HepG2 (cell line): Measurements from ENCODE around the gene CCT6A. TPM values are rescaled to one million over a fixed set of nuclear protein-coding genes. Genes with fewer than 3 reads are reported as not detected.

Experiments used
- ATAC-seq: fragments of 200-7000 bp; cut with Tn5 transposase; 3 replicates; pipeline ENCODE4 v1.9.1; 2020; ENCODE audit warnings: mild to moderate bottlenecking, moderate library complexity
- Bru-seq: library from RNA; stranded (reverse); fragments of 400-500 nt; gene quantifications from one replicate; lab custom pipeline; 2021; lab: Mats Ljungman, UMichigan
- BruChase-seq, 2 experiments: library from RNA; stranded (reverse); fragments of 400-500 nt; gene quantifications; one replicate each; lab custom pipeline; 2021; lab: Mats Ljungman, UMichigan
- BruUV-seq: library from RNA; stranded (reverse); fragments of 400-500 nt; replicated peaks from 2 replicates; lab custom pipeline; 2021; lab: Mats Ljungman, UMichigan
- CTCF ChIA-PET: fragments of 300-600 bp; formaldehyde crosslinking; extraction: SDS; loops from one replicate; lab custom pipeline; 2021; ENCODE audit warnings: low total read pairs, inconsistent platforms, low intra/inter-chr PET ratio; lab: Yijun Ruan, JAX
- POLR2A ChIA-PET: fragments of 350-600 bp; sonication (Branson Sonifier 250); formaldehyde crosslinking; loops from one replicate; lab custom pipeline; 2020; ENCODE audit warnings: antibody characterized with exemption, inconsistent platforms; lab: Yijun Ruan, JAX
- DNase-seq: peaks from one replicate; pipeline ENCODE4 v3.0.0-alpha.2; 2015; ENCODE audit warnings: low spot score
- FAIRE-seq: peaks from 3 replicates; lab custom pipeline; 2011; peaks lifted over from hg19 to GRCh38; lab: Jason Lieb, UNC
- H2AFZ ChIP-seq: one replicate; pipeline ENCODE4 v1.6.1; 2011; ENCODE audit warnings: low read length, inconsistent platforms
- H3K27ac ChIP-seq: fragments of 300-600 bp; 3 replicates; pipeline ENCODE4 v1.8.0; 2011; ENCODE audit warnings: mixed run types, mild to moderate bottlenecking, mixed read lengths, low read length, inconsistent platforms; ENCODE audit not compliant: insufficient read depth; ENCODE audit errors: extremely low read length
- H3K27me3 ChIP-seq, 2 experiments: fragments of 200-600 bp in 1 of 2; 2 replicates in 1 of 2; 3 replicates in 1 of 2; pipeline versions ENCODE4 v1.6.0 to v1.8.0; 2011; ENCODE audit warnings: low read length in 2 of 2, mild to moderate bottlenecking in 2 of 2, moderate library complexity in 2 of 2, inconsistent platforms in 1 of 2; ENCODE audit not compliant: insufficient read depth in 2 of 2, control insufficient read depth in 1 of 2
- H3K36me3 ChIP-seq, 2 experiments: fragments of 200-600 bp in 1 of 2; replicated peaks in 1 of 2; 2 replicates in 1 of 2; 3 replicates in 1 of 2; pipeline versions ENCODE4 v1.5.1 to v1.8.0; 2011; ENCODE audit warnings: low read length in 2 of 2, inconsistent platforms in 1 of 2; ENCODE audit not compliant: insufficient read depth in 2 of 2, control insufficient read depth in 1 of 2
- H3K4me1 ChIP-seq: 2 replicates; pipeline ENCODE4 v1.5.1; 2012; ENCODE audit warnings: low read length, inconsistent platforms; ENCODE audit not compliant: insufficient read depth
- H3K4me2 ChIP-seq: 2 replicates; pipeline ENCODE4 v1.6.0; 2011; ENCODE audit warnings: low read depth, low read length, inconsistent platforms
- H3K4me3 ChIP-seq, 3 experiments: fragments of 200-600 bp in 1 of 3; sonication (generic), shearing (Covaris generic) in 1 of 3; replicated peaks in 1 of 3; 2 replicates each; pipeline ENCODE4 v1.5.1; 2011 to 2016; ENCODE audit warnings: low read length in 3 of 3, inconsistent platforms in 2 of 3, low read depth in 2 of 3, mild to moderate bottlenecking in 2 of 3, control low read depth in 1 of 3, mixed read lengths in 1 of 3; ENCODE audit not compliant: insufficient read depth in 1 of 3
- H3K79me2 ChIP-seq: one replicate; pipeline ENCODE4 v1.6.1; 2011; ENCODE audit warnings: low read length, inconsistent platforms; ENCODE audit not compliant: insufficient read depth
- H3K9ac ChIP-seq: 2 replicates; pipeline ENCODE4 v1.6.0; 2011; ENCODE audit warnings: mild to moderate bottlenecking, low read depth, low read length, inconsistent platforms; ENCODE audit not compliant: insufficient read depth
- H3K9me3 ChIP-seq: 2 replicates; pipeline ENCODE4 v1.5.1; 2012; ENCODE audit warnings: mild to moderate bottlenecking, low read length
- H4K20me1 ChIP-seq: 2 replicates; pipeline ENCODE4 v1.6.0; 2011; ENCODE audit warnings: inconsistent platforms, mild to moderate bottlenecking, low read length, moderate library complexity; ENCODE audit not compliant: insufficient read depth
- EZH2 ChIP-seq: conservative IDR thresholded peaks from 2 replicates; pipeline ENCODE4 v1.6.1; 2012; ENCODE audit warnings: mild to moderate bottlenecking, low read depth, low read length, moderate library complexity
- KLF16 ChIP-seq, 2 experiments: sonication (generic) in 1 of 2; formaldehyde crosslinking in 1 of 2; IDR thresholded peaks; 2 replicates each; pipeline versions ENCODE4 v1.6.1 to v1.8.0; 2016 to 2023; ENCODE audit warnings: missing genetic modification reagents in 2 of 2, missing compliant biosample characterization in 1 of 2
- PPARG ChIP-seq: conservative IDR thresholded peaks from 2 replicates; pipeline ENCODE4 v1.6.1; 2016; ENCODE audit warnings: missing biosample characterization, missing genetic modification reagents
- TARDBP ChIP-seq: sonication (generic); formaldehyde crosslinking; IDR thresholded peaks from 2 replicates; pipeline ENCODE4 v1.8.0; 2022; ENCODE audit warnings: mild to moderate bottlenecking, missing genetic modification reagents
- ZNF17 ChIP-seq: sonication (generic); formaldehyde crosslinking; IDR thresholded peaks from 2 replicates; pipeline ENCODE4 v1.5.0; 2020; ENCODE audit warnings: mild to moderate bottlenecking, missing genetic modification reagents
- ZNF556 ChIP-seq: sonication (generic); formaldehyde crosslinking; IDR thresholded peaks from 2 replicates; pipeline ENCODE4 v1.4.0; 2020; ENCODE audit warnings: mild to moderate bottlenecking, missing genetic modification reagents, borderline replicate concordance
- ZNF619 ChIP-seq: sonication (generic); formaldehyde crosslinking; IDR thresholded peaks from 2 replicates; pipeline ENCODE4 v1.4.0; 2020; ENCODE audit warnings: mild to moderate bottlenecking, missing genetic modification reagents
- ZSCAN22 ChIP-seq: sonication (generic); formaldehyde crosslinking; IDR thresholded peaks from 2 replicates; pipeline ENCODE4 v1.4.0; 2020; ENCODE audit warnings: mild to moderate bottlenecking, missing genetic modification reagents
- WGBS: methylation state at CpG from one replicate; pipeline ENCODE4 v1.1.6; 2017; ENCODE audit warnings: low lambda C conversion rate; 5-methylcytosine and 5-hydroxymethylcytosine counted together
- in situ Hi-C: cut with HindIII; loops from 2 replicates; pipeline ENCODE4 v1.10.0; 2017; ENCODE audit warnings: low pct_unique_long_range_greater_than_20kb; ENCODE audit not compliant: extremely low pct_ligation_motif_present
- intact Hi-C: fragments of 100-400 bp; cut with micrococcal nuclease; formaldehyde crosslinking; loops from one replicate; pipeline ENCODE4 v1.10.0; 2022; ENCODE audit not compliant: unreplicated experiment
- long read RNA-seq, 2 experiments: library from RNA in 1 of 2; library from polyadenylated mRNA in 1 of 2; stranded (forward) in 1 of 2; unstranded in 1 of 2; transcript quantifications; one replicate each; pipeline ENCODE4 v2.0.0, GENCODE V29; 2019 to 2022
- polyA minus RNA-seq, 3 experiments: library from RNA; depleted of rRNA, polyadenylated mRNA; stranded (reverse); fragments of >200 nt; gene quantifications; 2 replicates each; pipeline ENCODE4 v1.2.3, GENCODE V29; 2011; ENCODE audit warnings: low replicate concordance in 1 of 3
- polyA plus RNA-seq, 8 experiments: library from polyadenylated mRNA; depleted of rRNA in 3 of 8; stranded (reverse) in 7 of 8; unstranded in 1 of 8; fragments of >200 nt; fragmentation: Illumina TruSeq in 4 of 8; extraction: Trizol in 4 of 8; gene quantifications; 2 replicates each; pipeline versions ENCODE4 v1.2.1 to v1.2.3, GENCODE V29; 2011 to 2016; ENCODE audit warnings: low read depth in 4 of 8, missing spikeins in 1 of 8, mixed read lengths in 1 of 8; ENCODE audit not compliant: insufficient read depth in 1 of 8
- total RNA-seq, 5 experiments: library from RNA; depleted of rRNA; stranded (reverse); fragments of >200 nt; fragmentation: Illumina TruSeq; extraction: Trizol; gene quantifications; 2 replicates each; pipeline ENCODE4 v1.2.3, GENCODE V29; 2016; ENCODE audit warnings: low read depth in 1 of 5
- TF ChIP-seq, protein P1 (sequence below): IDR thresholded peaks from 2 replicates; pipeline ENCODE4 v1.6.1; 2016; ENCODE audit warnings: low read depth
- TF ChIP-seq, protein P2 (sequence below): sonication (generic); formaldehyde crosslinking; IDR thresholded peaks from 2 replicates; pipeline ENCODE4 v1.9.0; 2021; ENCODE audit warnings: missing genetic modification reagents, borderline replicate concordance

Gene CCT6A, protein sequence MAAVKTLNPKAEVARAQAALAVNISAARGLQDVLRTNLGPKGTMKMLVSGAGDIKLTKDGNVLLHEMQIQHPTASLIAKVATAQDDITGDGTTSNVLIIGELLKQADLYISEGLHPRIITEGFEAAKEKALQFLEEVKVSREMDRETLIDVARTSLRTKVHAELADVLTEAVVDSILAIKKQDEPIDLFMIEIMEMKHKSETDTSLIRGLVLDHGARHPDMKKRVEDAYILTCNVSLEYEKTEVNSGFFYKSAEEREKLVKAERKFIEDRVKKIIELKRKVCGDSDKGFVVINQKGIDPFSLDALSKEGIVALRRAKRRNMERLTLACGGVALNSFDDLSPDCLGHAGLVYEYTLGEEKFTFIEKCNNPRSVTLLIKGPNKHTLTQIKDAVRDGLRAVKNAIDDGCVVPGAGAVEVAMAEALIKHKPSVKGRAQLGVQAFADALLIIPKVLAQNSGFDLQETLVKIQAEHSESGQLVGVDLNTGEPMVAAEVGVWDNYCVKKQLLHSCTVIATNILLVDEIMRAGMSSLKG
- total RNA-seq (2016; rRNA removed; fragmentation: Illumina TruSeq; extraction: Trizol): 292 and 425 TPM in 2 replicates
- 46.3 and 52.8 TPM in 2 replicates for total RNA-seq (2016; cell fraction: cytosol; rRNA removed; fragmentation: Illumina TruSeq; extraction: Trizol; ENCODE audit: low read depth)
- total RNA-seq (2016; cell fraction: insoluble cytoplasmic fraction; rRNA removed; fragmentation: Illumina TruSeq; extraction: Trizol): 297 and 437 TPM in 2 replicates
- 96.3 and 109 TPM in 2 replicates for total RNA-seq (2016; cell fraction: membrane; rRNA removed; fragmentation: Illumina TruSeq; extraction: Trizol)
- 167 and 182 TPM in 2 replicates for total RNA-seq (2016; cell fraction: nucleus; rRNA removed; fragmentation: Illumina TruSeq; extraction: Trizol)
- 135 and 219 TPM in 2 replicates for polyA plus RNA-seq (2011; rRNA removed)
- polyA plus RNA-seq (2011; cell fraction: cytosol; rRNA removed): 87.9 and 139 TPM in 2 replicates
- polyA plus RNA-seq (2011; cell fraction: nucleus; rRNA removed): 80.9 and 81.9 TPM in 2 replicates
- polyA plus RNA-seq (2012): 147 and 167 TPM in 2 replicates
- polyA plus RNA-seq (2016; cell fraction: cytosol; fragmentation: Illumina TruSeq; extraction: Trizol; ENCODE audit: low read depth): 29.1 and 31.6 TPM in 2 replicates
- polyA plus RNA-seq (2016; cell fraction: insoluble cytoplasmic fraction; fragmentation: Illumina TruSeq; extraction: Trizol; ENCODE audit: low read depth): 455 and 526 TPM in 2 replicates
- polyA plus RNA-seq (2016; cell fraction: membrane; fragmentation: Illumina TruSeq; extraction: Trizol; ENCODE audit: low read depth): 69.4 and 72.1 TPM in 2 replicates
- polyA plus RNA-seq (2016; cell fraction: nucleus; fragmentation: Illumina TruSeq; extraction: Trizol; ENCODE audit: insufficient read depth, low read depth): 371 TPM in 2 replicates
- 62.3 and 243 TPM in 2 replicates for polyA minus RNA-seq (2011; rRNA and poly(A)+ RNA removed; ENCODE audit: low replicate concordance)
- polyA minus RNA-seq (2011; cell fraction: cytosol; rRNA and poly(A)+ RNA removed): 72.5 and 82.6 TPM in 2 replicates
- polyA minus RNA-seq (2011; cell fraction: nucleus; rRNA and poly(A)+ RNA removed): 101 and 127 TPM in 2 replicates
- Bru-seq, nascent RNA: percentile 98 among the genes with signal in this experiment
- percentile 99 among the genes with signal in this experiment for BruChase-seq, experiment 1, labeled RNA remaining after a 6-hour chase
- BruChase-seq, experiment 2, labeled RNA remaining after a 2-hour chase: percentile 99 among the genes with signal in this experiment
- long read RNA-seq, experiment 1, transcript CCT6A-201 (14 exons, 2,719 nt): major isoform, 303 of 463 reads
- long read RNA-seq, experiment 1, partial matches to known transcripts: 121 of 463 reads
- long read RNA-seq, experiment 1, other reads (novel, unspliced or antisense): 31 of 463 reads
- long read RNA-seq, experiment 2, transcript CCT6A-209 (3 exons, 411 nt): minor isoform, 5 of 401 reads
- long read RNA-seq, experiment 2, transcript CCT6A-201 (14 exons, 2,719 nt): major isoform, 170 of 401 reads
- long read RNA-seq, experiment 2, partial matches to known transcripts: 149 of 401 reads
- long read RNA-seq, experiment 2, other reads (novel, unspliced or antisense): 73 of 401 reads

DNA sequence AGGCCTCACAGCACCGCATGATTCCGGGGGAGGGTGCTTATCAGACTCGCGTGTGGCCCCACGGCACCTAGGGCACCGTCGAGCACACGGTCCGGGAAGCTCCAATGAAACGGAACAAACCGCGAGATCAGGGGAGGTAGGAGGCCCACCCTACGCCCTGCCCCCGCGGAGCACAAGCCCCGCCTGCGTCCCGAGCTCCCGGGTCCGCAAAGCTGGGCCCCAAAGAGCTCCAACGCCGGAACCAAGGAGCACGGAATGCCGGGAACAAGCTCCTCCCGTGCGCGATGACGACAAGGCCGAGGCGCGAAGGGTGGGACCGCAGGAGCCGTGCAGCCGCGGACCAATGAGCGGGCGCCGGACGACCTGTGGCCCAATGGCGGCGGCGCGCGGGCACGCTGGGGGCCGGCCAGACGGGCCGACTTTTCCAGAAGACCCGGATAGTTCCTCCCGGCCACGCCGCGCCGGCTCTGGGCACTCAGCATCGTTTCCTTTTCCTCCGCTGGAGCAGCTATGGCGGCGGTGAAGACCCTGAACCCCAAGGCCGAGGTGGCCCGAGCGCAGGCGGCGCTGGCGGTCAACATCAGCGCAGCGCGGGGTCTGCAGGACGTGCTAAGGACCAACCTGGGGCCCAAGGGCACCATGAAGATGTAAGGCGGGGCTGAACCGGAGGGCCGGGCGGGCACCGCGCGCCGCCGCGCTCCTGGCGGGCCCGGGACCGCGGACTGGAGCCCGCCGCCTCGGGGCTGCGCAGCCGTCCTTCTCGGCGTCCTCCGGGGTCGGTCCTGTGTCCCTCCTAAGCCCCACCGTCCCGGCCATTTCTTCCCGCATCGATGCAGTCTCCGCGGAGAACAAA lies at the start of gene CCT6A, which contains the start of gene PSPH:
Gene CCT6A, plus strand, starts transcription at position 427 of the 853 bp plus-strand sequence. Its CDS starts 84 bp downstream, at position 511.
Gene PSPH, minus strand, starts transcription at position 106 of the 853 bp plus-strand sequence. CDS start 30,232 bp downstream, outside the sequence.
- WGBS: 1% methylated on average over 14 of the region's 97 CpGs
- Histone ChIP-seq H3K9ac (peak within 1 kb of the TSS; percentile 92), H3K4me1 (peaks cover 79% of the 10 kb centered on the region), H3K9me3 (no peaks in the 10 kb centered on the region), H3K79me2 (peaks cover 60% of the 10 kb centered on the region), H3K36me3 (peaks cover 2 to 27% of the 10 kb centered on the region in 2 experiments; a peak in 4 of 5 replicates), H3K27me3 (no peaks in the 10 kb centered on the region; a peak in 1 of 5 replicates), H3K27ac (peak within 1 kb of the TSS; percentile 87), H4K20me1 (no peaks in the 10 kb centered on the region; the same call in none of the 2 replicates), H2AFZ (no peak within 1 kb of the TSS), H3K4me2 (peak within 1 kb of the TSS; percentile 78), H3K4me3 (peak within 1 kb of the TSS; percentile 81 to 98 (median 91))
- in situ Hi-C loops: no loop called here
- no TSS peak for BruUV-seq
- FAIRE-seq: peak; percentile 76
- intact Hi-C loops: loop anchor here (1.0 kb wide), 2 partner anchors 11 to 17 kb away; no protein-coding TSS in a partner anchor
- peak; percentile 94 for ATAC-seq
- POLR2A ChIA-PET: interaction anchor here (0.7 to 4.1 kb wide), 22 partner anchors 8 to 863 kb away, joined by 3 to 144 read pairs (median 6); partner anchors contain the start of genes CHCHD2, NIPSNAP2 and SUMF2
- peak; percentile 96 for DNase-seq
- CTCF ChIA-PET: no interaction called here
- TF ChIP-seq EZH2 (no peak), ZNF17 (CRISPR knock-in tag) (0 out of 2 replicates have a peak, but pooled peaks have one; percentile 15), PPARG (CRISPR knock-in tag) (no peak), KLF16 (CRISPR knock-in tag; IDR thresholded peaks at IDR 0.05) (peak in 1 of 2 experiments; percentile 73; a peak in 2 of 4 replicates), ZNF619 (CRISPR knock-in tag) (peak; percentile 30; the same call in 1 of the 2 replicates), TARDBP (peak; percentile 89), ZNF556 (no peak; the same call in 1 of the 2 replicates), ZSCAN22 (no peak)
- TF ChIP-seq, protein P1, sequence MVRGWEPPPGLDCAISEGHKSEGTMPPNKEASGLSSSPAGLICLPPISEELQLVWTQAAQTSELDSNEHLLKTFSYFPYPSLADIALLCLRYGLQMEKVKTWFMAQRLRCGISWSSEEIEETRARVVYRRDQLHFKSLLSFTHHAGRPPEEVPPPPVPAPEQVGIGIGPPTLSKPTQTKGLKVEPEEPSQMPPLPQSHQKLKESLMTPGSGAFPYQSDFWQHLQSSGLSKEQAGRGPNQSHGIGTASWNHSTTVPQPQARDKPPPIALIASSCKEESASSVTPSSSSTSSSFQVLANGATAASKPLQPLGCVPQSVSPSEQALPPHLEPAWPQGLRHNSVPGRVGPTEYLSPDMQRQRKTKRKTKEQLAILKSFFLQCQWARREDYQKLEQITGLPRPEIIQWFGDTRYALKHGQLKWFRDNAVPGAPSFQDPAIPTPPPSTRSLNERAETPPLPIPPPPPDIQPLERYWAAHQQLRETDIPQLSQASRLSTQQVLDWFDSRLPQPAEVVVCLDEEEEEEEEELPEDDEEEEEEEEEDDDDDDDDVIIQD (CRISPR knock-in tag): peak; percentile 89
- TF ChIP-seq, protein P2, sequence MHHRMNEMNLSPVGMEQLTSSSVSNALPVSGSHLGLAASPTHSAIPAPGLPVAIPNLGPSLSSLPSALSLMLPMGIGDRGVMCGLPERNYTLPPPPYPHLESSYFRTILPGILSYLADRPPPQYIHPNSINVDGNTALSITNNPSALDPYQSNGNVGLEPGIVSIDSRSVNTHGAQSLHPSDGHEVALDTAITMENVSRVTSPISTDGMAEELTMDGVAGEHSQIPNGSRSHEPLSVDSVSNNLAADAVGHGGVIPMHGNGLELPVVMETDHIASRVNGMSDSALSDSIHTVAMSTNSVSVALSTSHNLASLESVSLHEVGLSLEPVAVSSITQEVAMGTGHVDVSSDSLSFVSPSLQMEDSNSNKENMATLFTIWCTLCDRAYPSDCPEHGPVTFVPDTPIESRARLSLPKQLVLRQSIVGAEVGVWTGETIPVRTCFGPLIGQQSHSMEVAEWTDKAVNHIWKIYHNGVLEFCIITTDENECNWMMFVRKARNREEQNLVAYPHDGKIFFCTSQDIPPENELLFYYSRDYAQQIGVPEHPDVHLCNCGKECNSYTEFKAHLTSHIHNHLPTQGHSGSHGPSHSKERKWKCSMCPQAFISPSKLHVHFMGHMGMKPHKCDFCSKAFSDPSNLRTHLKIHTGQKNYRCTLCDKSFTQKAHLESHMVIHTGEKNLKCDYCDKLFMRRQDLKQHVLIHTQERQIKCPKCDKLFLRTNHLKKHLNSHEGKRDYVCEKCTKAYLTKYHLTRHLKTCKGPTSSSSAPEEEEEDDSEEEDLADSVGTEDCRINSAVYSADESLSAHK (CRISPR knock-in tag): no peak
